ENCODE results near the gene TMEM14C.
"Not testable (repeated sequence)": the region's sequence is repeated elsewhere in the genome, so short reads cannot be mapped to it uniquely, and the experiment has no call there.

The TMEM14C gene

DNA sequence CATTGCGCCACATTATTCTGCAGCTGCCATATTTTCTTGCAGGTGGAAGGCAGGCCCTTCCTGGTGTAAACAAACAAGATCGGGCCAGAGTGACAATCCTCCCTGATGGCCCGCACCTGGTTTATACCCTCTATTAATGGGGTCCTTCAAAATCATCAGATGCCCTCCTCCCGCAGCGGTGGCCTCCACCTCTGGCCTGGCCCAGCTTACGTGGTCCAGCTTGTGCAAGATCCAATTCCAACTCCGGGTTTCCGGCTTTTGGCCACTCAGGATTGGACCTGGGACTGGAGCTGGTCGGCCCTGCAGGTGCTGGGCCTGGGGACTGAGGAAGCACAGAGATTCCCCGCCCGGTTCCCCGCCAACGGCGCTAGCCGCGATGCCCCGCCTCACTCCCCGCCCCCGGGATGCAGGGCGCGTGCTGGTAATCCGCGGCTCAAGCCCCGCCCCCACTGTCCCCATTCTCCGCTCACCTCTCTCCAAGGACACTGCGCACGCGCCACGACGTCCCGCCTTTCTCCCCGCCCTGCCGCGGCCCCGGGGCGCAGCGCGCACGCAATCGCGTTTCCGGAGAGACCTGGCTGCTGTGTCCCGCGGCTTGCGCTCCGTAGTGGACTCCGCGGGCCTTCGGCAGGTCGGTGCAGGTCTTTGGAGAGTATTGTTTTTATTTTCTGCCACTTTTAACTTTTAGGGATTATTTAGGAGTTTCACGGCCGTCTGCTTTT, 24.5 kb downstream of the TMEM14C start, which contains the start of gene TMEM14B:
Gene TMEM14B, plus strand, starts transcription at position 555 of the 722 bp plus-strand sequence. CDS start 1,441 bp downstream, outside the sequence.
- peak within 1 kb of the TSS; percentile 84 for H3K9ac ChIP-seq (ENCODE audit: low read depth, low read length)
- H3K36me3 ChIP-seq (ENCODE audit: control insufficient read depth, insufficient read depth, low read length) = peaks cover 4% of the 10 kb centered on the region
- peaks cover 16% of the 10 kb centered on the region for H3K4me1 ChIP-seq (ENCODE audit: control insufficient read depth, insufficient read depth, low read length)
- no peaks in the 10 kb centered on the region for H3K9me3 ChIP-seq (ENCODE audit: control insufficient read depth, insufficient read depth, low read length)
- peak within 1 kb of the TSS; percentile 70 for H3K4me3 ChIP-seq (ENCODE audit: low read depth, low read length)
- H3K27me3 ChIP-seq (ENCODE audit: control insufficient read depth, insufficient read depth, low read length) = no peaks in the 10 kb centered on the region

DNA sequence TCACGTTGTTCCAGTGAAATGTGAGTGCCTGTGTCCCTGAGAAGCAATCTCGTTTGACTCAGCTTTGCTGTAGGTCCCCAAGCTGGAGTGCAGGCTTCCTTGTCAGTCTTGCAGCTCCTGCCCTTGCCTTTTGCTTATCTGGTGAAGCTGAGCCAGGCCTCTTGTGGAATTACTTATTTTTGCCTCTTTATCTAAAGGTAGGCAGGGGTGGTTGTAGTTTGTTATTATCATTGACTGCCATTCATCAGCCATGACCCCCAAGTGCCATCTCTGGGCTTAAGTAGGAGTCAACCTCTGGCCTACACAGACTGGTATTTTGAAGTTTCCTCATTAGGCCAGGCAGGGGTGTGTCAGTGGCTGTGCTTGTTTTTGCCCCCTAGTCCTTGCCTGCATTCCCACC, 26.9 kb downstream of the TMEM14C start:
- no peak overlapping the region for H3K4me3 ChIP-seq (ENCODE audit: low read depth, low read length)

DNA sequence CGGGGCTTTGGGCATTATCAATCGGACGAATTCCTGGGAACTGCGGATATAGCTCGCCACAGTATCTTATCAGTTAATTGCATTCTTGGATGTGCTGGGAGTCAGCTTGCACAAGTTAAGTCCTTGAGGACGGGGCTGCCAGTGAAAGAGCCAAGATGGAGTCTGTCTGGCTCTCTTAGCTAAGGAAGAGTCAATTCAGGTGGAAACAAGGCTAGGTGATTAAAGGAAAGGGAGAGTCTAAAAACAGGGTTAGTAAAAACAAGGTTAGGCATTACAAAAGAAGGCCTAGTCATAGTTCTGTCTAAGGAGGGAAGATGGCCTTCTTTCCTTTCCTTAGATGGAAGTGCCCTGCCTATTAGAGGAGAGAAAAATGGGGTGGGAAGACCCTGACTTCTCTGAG, 27.7 kb downstream of the TMEM14C start:
- not testable (repeated sequence) for H3K27me3 ChIP-seq (ENCODE audit: control insufficient read depth, insufficient read depth, low read length); H3K9ac ChIP-seq (ENCODE audit: low read depth, low read length); H3K9me3 ChIP-seq (ENCODE audit: control insufficient read depth, insufficient read depth, low read length); H3K4me3 ChIP-seq (ENCODE audit: low read depth, low read length); H3K4me1 ChIP-seq (ENCODE audit: control insufficient read depth, insufficient read depth, low read length); H3K36me3 ChIP-seq (ENCODE audit: control insufficient read depth, insufficient read depth, low read length)

More for the DNA sequence above, 26.9 kb downstream of the TMEM14C start:
- H3K9me3 ChIP-seq (ENCODE audit: control insufficient read depth, insufficient read depth, low read length) = no peaks in the 10 kb centered on the region
- H3K27me3 ChIP-seq (ENCODE audit: control insufficient read depth, insufficient read depth, low read length) = no peaks in the 10 kb centered on the region
- H3K36me3 ChIP-seq (ENCODE audit: control insufficient read depth, insufficient read depth, low read length) = peaks cover 8% of the 10 kb centered on the region
- H3K9ac ChIP-seq (ENCODE audit: low read depth, low read length) = peak overlapping the region; percentile 26
- H3K4me1 ChIP-seq (ENCODE audit: control insufficient read depth, insufficient read depth, low read length) = peaks cover 15% of the 10 kb centered on the region

DNA sequence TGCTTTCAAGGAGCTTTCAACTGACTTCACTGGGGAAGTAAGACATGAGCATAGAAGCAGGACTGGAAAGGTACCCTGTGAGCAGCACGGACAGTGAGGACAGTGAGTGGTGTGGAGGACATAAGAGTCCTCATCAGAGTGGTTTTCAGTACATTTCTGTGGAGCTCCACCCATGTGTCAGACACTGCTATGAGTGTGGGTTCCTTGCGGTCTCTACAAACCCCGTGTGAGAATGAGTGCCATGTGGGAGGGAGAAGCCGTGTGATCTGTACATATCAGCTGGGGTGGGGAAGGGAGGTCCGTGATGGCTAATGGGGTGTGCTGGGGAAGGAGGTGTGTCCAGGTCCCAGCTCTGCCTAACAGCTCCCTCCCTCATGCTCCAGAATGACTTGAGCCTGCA, 28.9 kb downstream of the TMEM14C start:
- H3K4me3 ChIP-seq (ENCODE audit: low read depth, low read length); H3K4me1 ChIP-seq (ENCODE audit: control insufficient read depth, insufficient read depth, low read length); H3K27me3 ChIP-seq (ENCODE audit: control insufficient read depth, insufficient read depth, low read length); H3K9ac ChIP-seq (ENCODE audit: low read depth, low read length); H3K9me3 ChIP-seq (ENCODE audit: control insufficient read depth, insufficient read depth, low read length): not testable (repeated sequence)
- peaks cover 15% of the 10 kb centered on the region for H3K36me3 ChIP-seq (ENCODE audit: control insufficient read depth, insufficient read depth, low read length)

DNA sequence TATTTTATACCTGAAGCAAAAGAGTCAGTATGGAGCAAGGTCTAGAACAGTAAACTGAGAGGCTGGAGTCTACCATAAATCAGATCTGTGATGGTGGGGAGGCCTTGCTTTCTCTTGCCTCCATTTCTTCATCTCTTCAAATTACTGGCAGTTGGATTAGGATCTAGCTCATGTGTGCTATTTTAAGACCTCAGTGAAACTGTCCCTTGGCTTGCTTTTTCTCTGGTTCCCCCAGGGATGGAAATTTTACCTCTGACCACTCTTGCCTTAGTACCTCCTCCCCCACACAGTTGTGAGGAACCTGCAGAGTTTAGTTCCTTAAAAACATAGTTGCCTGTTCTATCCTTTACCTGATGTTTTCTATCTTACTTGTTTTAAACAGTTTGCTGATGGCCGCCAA, 33.2 kb downstream of the TMEM14C start:
- no peak overlapping the region for H3K4me3 ChIP-seq (ENCODE audit: low read depth, low read length)
- H3K9me3 ChIP-seq (ENCODE audit: control insufficient read depth, insufficient read depth, low read length) = no peaks in the 10 kb centered on the region
- H3K4me1 ChIP-seq (ENCODE audit: control insufficient read depth, insufficient read depth, low read length) = no peaks in the 10 kb centered on the region
- H3K9ac ChIP-seq (ENCODE audit: low read depth, low read length) = no peak overlapping the region
- peaks cover 15% of the 10 kb centered on the region for H3K36me3 ChIP-seq (ENCODE audit: control insufficient read depth, insufficient read depth, low read length)
- no peaks in the 10 kb centered on the region for H3K27me3 ChIP-seq (ENCODE audit: control insufficient read depth, insufficient read depth, low read length)

DNA sequence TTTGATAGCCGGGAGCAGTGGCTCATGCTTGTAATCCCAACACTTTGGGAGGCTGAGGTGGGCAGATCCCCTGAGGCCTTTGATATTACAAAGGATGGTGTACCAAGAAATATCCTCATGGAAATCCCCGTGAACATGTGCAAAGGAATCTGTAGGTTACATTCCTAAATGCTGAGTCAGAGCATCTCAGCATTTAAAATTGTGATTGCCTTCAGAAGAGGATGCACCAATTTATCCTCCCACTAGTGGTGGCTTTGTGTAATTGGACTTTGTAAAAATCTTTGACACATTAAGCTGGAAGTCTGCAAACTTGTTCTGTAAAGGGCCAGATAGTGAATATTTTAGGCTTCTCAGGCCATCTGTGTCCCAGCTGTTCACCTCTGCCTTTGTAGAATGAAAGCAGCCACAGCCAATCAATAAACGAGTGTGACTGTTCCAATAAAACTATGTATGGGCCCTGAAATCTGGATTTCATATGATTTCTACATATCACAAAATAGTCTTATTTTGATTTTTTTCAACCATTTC, 36.5 kb downstream of the TMEM14C start:
- Histone ChIP-seq H3K4me3 (ENCODE audit: low read depth, low read length) (no peak overlapping the region), H3K27me3 (ENCODE audit: control insufficient read depth, insufficient read depth, low read length) (no peaks in the 10 kb centered on the region), H3K4me1 (ENCODE audit: control insufficient read depth, insufficient read depth, low read length) (no peaks in the 10 kb centered on the region), H3K9ac (ENCODE audit: low read depth, low read length) (no peak overlapping the region), H3K36me3 (ENCODE audit: control insufficient read depth, insufficient read depth, low read length) (peaks cover 6% of the 10 kb centered on the region), H3K9me3 (ENCODE audit: control insufficient read depth, insufficient read depth, low read length) (no peaks in the 10 kb centered on the region)

DNA sequence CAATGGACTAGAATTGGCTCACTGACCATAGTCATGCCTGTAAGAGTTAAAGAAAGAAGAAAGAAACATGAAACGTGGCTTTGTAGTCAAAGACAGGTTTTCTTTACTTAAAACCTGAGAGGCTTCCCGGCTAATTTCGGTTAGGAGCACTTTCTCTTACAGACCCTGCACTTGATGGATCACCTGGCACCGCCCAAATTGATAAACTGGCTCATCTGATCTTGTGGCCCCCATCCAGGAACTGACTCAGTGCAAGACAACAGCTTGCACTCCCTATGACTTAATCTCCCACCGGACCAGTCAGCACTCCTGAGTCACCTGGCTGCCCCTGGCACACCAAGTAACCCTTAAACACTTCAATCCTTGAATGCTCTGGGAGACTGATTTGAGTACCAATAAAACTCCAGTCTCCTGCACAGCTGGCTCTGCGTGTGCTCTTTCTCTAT, 37.0 kb downstream of the TMEM14C start:
- H3K27me3 ChIP-seq (ENCODE audit: control insufficient read depth, insufficient read depth, low read length) = no peaks in the 10 kb centered on the region
- H3K4me3 ChIP-seq (ENCODE audit: low read depth, low read length) = no peak overlapping the region
- no peaks in the 10 kb centered on the region for H3K4me1 ChIP-seq (ENCODE audit: control insufficient read depth, insufficient read depth, low read length)
- peaks cover 6% of the 10 kb centered on the region for H3K36me3 ChIP-seq (ENCODE audit: control insufficient read depth, insufficient read depth, low read length)
- H3K9me3 ChIP-seq (ENCODE audit: control insufficient read depth, insufficient read depth, low read length) = no peaks in the 10 kb centered on the region
- H3K9ac ChIP-seq (ENCODE audit: low read depth, low read length) = no peak overlapping the region

DNA sequence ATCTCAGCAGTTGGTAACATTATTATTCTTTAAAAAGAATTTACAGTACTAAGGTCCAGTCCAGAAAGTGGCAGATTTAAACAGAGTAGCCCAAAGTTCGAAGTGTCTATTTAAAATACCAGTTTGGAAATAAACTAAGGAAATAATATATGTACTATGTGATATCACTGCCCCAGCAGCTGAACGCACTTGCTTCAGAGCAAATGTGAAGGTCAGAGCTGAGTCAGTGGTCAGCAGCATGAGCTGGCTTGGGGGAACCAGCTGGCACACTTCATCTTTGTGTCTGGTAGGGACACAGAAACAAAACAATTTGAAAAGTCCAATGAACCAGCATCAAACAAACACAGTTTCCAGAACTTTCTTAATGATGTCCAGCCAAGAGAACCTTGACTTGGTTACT, 40.1 kb downstream of the TMEM14C start:
- Histone ChIP-seq H3K9ac (ENCODE audit: low read depth, low read length) (no peak overlapping the region), H3K4me3 (ENCODE audit: low read depth, low read length) (no peak overlapping the region)

DNA sequence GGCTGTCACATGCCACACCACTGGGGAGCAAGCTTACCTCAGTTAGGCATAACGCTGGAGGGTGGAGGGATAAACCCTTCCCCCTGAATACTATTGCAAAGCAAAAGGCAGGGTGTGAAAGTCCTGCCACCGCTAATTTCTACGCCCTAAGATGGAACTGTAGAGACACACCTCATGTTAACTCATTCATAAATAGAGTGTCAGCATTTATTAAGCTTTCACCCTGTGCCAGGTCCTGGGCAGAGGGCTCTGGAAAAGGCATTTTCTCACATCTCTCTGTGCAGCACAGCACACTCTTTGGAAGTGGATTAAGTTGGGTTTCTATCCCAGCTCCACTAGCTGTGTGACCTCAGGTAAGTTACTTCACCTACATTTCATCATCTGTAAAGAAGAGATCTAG, 46.5 kb downstream of the TMEM14C start:
- H3K4me3 ChIP-seq (ENCODE audit: low read depth, low read length) = no peak overlapping the region
- no peaks in the 10 kb centered on the region for H3K9me3 ChIP-seq (ENCODE audit: control insufficient read depth, insufficient read depth, low read length)
- no peaks in the 10 kb centered on the region for H3K4me1 ChIP-seq (ENCODE audit: control insufficient read depth, insufficient read depth, low read length)
- no peaks in the 10 kb centered on the region for H3K27me3 ChIP-seq (ENCODE audit: control insufficient read depth, insufficient read depth, low read length)
- no peak overlapping the region for H3K9ac ChIP-seq (ENCODE audit: low read depth, low read length)
- peaks cover 7% of the 10 kb centered on the region for H3K36me3 ChIP-seq (ENCODE audit: control insufficient read depth, insufficient read depth, low read length)

More for the DNA sequence above, 40.1 kb downstream of the TMEM14C start:
- Histone ChIP-seq H3K4me1 (ENCODE audit: control insufficient read depth, insufficient read depth, low read length) (no peaks in the 10 kb centered on the region), H3K27me3 (ENCODE audit: control insufficient read depth, insufficient read depth, low read length) (no peaks in the 10 kb centered on the region), H3K36me3 (ENCODE audit: control insufficient read depth, insufficient read depth, low read length) (no peaks in the 10 kb centered on the region), H3K9me3 (ENCODE audit: control insufficient read depth, insufficient read depth, low read length) (no peaks in the 10 kb centered on the region)

DNA sequence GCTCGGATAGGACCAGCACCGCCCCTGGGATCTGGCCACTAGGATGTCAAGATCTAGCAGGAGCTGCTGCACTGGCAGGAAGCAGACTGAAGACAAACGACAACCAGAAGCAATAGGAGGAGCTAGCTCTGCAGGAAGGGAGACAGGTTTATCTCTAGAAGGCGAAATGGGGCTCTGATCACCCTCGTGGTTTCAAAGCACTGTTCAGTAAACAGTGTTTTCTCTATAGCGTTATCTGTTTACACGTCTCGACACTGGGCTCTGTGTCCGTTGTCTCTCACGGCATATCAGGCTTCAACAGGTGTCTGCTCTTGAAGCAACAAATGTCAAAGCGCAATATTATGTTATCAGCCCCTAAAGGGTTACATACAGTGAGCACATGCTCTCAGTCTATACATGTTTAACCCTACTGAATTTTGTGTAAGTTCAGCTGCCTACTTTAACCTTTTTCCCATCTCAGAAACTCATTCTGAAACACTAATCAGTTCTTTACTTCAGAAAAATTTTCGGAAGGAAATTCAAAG, 48.6 kb downstream of the TMEM14C start:
- H3K4me3 ChIP-seq (ENCODE audit: low read depth, low read length) = no peak overlapping the region
- no peaks in the 10 kb centered on the region for H3K27me3 ChIP-seq (ENCODE audit: control insufficient read depth, insufficient read depth, low read length)
- peaks cover 10% of the 10 kb centered on the region for H3K36me3 ChIP-seq (ENCODE audit: control insufficient read depth, insufficient read depth, low read length)
- no peak overlapping the region for H3K9ac ChIP-seq (ENCODE audit: low read depth, low read length)
- no peaks in the 10 kb centered on the region for H3K9me3 ChIP-seq (ENCODE audit: control insufficient read depth, insufficient read depth, low read length)
- no peaks in the 10 kb centered on the region for H3K4me1 ChIP-seq (ENCODE audit: control insufficient read depth, insufficient read depth, low read length)

DNA sequence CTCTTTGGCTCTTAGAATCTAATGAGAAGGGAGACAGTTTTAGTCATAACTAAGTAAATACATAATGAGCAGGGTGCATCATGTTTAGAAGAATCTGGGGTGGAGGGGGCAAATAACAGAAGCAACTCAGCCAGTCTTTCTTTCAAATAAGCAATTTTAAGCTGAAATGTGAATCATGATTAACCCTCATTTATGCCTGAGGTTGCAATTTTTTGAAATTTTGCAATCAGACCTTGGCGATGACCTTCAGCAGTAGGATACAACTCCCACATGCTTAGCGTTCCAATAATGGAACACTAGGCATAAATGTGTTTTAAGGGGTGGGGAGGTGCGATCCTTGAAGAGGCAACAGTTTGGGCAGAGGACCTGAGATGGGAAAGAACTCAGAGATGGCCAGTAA, 55.4 kb downstream of the TMEM14C start:
- Histone ChIP-seq H3K36me3 (ENCODE audit: control insufficient read depth, insufficient read depth, low read length) (peaks cover 4% of the 10 kb centered on the region), H3K27me3 (ENCODE audit: control insufficient read depth, insufficient read depth, low read length) (no peaks in the 10 kb centered on the region), H3K9ac (ENCODE audit: low read depth, low read length) (no peak overlapping the region), H3K9me3 (ENCODE audit: control insufficient read depth, insufficient read depth, low read length) (no peaks in the 10 kb centered on the region), H3K4me1 (ENCODE audit: control insufficient read depth, insufficient read depth, low read length) (no peaks in the 10 kb centered on the region), H3K4me3 (ENCODE audit: low read depth, low read length) (no peak overlapping the region)

DNA sequence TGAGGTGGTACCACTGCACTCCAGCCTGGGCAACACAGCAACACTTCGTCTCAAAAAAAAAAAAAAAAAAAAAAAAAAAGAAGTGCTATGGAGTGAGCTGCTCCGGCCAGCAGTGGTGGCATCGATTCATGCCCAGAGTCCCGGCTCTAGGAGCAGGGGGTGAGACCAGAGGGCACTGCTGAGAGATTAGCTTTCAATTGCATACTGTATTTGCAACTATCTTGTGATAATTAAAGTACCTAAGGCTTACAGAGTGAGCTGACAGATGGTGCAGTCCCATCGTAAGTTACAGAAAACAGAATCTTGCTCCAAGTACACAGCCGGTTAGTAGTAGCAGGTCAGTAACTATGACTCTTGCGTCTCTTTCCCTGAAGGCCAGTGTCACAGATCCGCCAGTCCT, 56.2 kb downstream of the TMEM14C start:
- no peaks in the 10 kb centered on the region for H3K27me3 ChIP-seq (ENCODE audit: control insufficient read depth, insufficient read depth, low read length)
- H3K4me1 ChIP-seq (ENCODE audit: control insufficient read depth, insufficient read depth, low read length) = no peaks in the 10 kb centered on the region
- H3K9me3 ChIP-seq (ENCODE audit: control insufficient read depth, insufficient read depth, low read length) = no peaks in the 10 kb centered on the region
- peaks cover 4% of the 10 kb centered on the region for H3K36me3 ChIP-seq (ENCODE audit: control insufficient read depth, insufficient read depth, low read length)
- H3K9ac ChIP-seq (ENCODE audit: low read depth, low read length) = no peak overlapping the region
- no peak overlapping the region for H3K4me3 ChIP-seq (ENCODE audit: low read depth, low read length)
